ENCODE results near the gene PPARD.
A peak's percentile ranks its signal among the peaks of the same experiment; 100 is the strongest.

DNA sequence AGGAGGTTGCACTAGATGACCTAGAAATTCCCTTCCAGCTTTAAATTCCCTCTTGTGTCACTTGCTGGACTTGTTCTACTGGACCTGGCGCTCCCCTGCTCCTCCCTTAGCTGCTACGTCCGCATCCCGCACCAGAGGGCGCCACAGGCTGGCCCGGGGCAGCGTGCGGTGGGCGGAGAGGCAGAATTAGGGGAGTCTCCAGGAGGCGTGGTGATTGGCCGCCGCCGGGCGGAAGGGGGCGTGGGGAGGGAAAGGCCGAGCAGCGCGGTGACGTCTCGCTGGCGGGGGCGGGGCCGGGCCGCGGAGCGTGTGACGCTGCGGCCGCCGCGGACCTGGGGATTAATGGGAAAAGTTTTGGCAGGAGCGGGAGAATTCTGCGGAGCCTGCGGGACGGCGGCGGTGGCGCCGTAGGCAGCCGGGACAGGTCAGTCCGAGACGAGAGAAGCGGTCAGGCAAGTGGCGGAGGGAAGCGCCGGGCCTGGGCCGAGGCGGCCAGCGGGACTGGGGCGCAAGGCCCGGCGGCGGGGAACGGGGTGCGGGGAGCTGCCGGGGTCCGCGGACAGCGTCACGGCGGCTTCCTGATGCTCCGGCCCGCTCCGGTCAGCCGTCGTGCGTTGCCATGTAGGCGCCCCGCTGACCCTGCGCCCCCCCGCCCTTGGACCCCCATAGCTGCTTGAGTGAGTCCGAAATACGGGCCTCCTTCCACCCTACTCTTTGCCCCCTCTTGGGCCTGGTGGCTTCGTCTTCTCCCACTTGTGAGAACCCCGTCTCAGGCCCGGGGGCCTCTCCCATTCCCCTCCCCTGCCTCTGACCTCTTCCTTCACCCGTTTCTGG lies at the start of gene PPARD:
- TF ChIP-seq, protein P1, sequence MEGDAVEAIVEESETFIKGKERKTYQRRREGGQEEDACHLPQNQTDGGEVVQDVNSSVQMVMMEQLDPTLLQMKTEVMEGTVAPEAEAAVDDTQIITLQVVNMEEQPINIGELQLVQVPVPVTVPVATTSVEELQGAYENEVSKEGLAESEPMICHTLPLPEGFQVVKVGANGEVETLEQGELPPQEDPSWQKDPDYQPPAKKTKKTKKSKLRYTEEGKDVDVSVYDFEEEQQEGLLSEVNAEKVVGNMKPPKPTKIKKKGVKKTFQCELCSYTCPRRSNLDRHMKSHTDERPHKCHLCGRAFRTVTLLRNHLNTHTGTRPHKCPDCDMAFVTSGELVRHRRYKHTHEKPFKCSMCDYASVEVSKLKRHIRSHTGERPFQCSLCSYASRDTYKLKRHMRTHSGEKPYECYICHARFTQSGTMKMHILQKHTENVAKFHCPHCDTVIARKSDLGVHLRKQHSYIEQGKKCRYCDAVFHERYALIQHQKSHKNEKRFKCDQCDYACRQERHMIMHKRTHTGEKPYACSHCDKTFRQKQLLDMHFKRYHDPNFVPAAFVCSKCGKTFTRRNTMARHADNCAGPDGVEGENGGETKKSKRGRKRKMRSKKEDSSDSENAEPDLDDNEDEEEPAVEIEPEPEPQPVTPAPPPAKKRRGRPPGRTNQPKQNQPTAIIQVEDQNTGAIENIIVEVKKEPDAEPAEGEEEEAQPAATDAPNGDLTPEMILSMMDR (IDR thresholded peaks at IDR 0.05; ENCODE audit: low read depth, low read length) = peak; percentile 91
- TF ChIP-seq, protein P2, sequence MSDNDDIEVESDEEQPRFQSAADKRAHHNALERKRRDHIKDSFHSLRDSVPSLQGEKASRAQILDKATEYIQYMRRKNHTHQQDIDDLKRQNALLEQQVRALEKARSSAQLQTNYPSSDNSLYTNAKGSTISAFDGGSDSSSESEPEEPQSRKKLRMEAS (IDR thresholded peaks at IDR 0.05; ENCODE audit: low read depth, low read length) = 0 out of 2 replicates have a peak, but pooled peaks have one; percentile 9
